ENCODE measurements around the gene SUSD4. TPM values are rescaled to one million over a fixed set of nuclear protein-coding genes. Genes with fewer than 3 reads are reported as not detected.

The SUSD4 gene
- polyA plus RNA-seq, 3 donors: 14.8 to 19.4 (median 16.6) TPM

DNA sequence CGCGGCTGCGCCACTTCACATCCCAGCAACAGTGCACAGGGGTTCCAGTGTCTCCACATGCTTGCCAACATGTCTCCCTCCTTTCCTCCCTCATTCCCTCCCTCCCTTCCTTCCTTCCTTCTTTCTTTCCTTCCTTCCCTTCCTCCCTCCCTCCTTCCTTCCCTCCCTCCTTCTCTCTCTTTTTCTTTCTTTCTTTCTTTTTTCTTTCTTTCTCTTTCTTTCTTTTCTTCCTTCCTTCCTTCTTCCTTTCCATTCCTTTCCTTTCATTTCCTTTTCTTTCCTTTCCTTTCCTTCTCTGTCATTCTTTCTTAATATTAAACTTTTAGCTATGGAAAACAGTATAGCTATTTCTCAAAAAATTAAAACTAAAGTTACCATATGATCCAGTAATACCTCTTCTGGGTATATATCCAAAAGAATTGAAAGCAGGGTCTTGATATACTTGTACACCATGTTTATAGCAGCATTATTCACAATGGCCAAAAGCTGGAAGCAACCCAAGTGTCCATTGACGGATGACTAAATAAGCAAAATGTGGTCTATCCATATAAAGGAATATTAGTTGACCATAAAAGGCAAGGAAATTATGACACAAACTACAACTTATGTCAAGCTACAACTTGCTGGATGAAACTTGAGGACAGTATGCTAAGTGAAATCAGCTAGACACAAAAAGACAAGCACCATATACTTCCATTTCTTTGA is 165.9 kb downstream of the SUSD4 start:
- DNase-seq (ENCODE audit: low read depth in 3 of 3, low spot score in 2 of 3): no peak

DNA sequence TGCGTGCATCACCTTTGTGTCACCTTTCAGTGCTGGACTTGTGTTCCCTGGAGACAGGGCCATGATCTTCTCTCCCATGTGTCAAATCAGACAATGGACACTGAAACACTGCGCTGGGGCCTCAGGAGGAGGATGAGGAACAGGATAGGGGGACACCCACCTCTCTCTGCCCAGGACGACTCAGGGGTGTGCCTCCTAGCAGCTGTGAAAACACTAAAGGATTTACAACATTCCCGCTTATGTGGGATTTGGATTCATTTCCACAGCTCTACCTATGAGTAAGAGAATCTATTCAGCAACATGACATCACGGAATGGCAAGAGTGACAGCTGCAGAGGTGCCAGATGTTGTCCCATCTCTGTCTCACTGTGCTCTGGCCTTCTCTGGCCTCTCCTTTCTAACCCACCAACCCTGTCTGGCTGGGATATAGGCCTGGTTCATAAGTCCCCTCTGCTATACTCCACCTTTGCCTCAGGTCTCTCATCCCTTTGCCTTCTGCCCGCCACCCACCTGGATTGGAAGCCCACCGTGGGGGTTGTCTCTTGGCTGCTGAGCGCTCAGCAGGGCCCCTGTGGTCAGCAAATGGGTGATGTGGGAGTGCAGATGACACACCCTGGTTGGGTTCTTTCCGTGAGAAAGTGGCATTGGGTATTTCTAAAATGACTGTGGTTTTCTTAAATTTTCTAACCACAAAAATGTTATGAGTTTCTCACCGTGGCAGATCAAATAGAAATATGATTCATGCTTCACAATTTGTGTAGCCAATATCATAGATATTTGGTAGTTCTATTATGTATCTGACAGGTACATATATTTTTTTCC is 173.9 kb downstream of the SUSD4 start:
- DNase-seq (ENCODE audit: low read depth in 3 of 3, low spot score in 2 of 3): no peak

DNA sequence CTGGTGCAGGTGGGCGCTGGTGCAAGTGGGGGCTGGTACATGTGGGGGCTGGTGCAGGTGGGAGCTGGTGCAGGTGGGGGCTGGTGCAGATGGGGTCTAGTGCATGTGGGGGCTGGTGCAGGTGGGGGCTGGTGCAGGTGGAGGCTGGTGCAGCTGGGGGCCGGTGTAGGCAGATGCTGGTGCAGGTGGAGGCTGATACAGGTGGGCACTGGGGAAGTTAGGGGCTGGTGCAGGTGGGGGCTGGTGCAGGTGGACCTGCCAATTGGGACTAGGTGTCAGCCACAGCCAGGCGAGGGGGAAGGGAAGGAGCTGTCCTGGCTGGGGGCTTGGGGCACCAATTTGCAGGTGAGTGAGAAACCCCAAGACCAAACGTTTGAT is 174.5 kb downstream of the SUSD4 start:
- DNase-seq (ENCODE audit: low read depth in 3 of 3, low spot score in 2 of 3): no peak

DNA sequence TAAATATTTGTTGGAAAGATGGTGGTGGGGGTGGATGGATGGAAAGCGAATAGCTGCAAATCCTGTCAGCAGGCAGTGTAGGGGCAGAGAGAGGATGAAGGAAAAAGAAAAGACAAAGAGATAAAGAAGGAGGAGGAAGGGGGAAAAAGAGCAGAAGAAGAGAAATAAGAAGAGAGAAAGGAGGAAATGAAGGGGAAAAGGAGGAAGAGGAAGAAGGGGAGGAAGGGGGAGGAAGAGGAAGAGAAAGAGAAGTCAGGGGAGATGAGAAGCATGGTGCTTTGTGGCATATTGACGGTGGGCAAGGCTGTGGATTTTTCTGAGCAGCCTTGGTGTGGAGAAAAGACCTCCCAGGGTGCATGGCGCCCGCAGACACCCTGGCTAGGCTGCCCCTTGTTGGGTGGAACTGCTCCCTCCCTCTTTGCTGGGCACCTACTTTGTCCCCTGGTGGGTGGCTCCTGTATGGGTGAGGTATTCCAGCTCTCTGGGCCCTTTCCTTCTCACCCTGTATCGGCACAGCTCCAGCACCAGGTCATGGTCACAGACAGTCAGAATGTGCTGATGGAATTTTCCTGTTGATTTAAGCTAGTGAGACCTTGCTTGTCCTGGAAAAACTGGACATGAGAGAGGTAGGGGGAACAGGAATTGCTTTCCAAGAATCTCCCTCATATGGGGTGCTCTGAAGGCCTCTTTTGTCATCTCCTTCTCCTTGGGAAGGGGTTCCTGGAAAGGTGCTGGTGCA is 175.2 kb downstream of the SUSD4 start:
- no peak for DNase-seq (ENCODE audit: low read depth in 3 of 3, low spot score in 2 of 3)

DNA sequence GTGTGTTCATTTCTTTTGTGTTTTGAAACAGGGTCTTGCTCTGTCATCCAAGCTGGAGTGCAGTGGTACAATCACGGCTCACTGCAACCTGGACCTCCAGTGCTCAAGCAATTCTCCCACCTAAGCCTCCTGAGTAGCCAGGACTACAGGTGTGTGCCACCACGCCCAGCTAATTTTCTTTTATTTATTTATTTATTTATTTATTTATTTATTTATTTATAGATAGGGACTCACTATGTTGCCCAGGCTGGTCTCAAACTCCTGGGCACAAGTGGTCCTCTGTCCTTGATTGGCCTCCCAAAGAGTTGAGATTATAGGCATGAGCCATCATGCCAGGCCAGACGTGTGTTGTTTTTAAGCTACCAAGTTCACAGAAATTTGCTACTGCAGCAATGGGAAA is 177.2 kb downstream of the SUSD4 start:
- DNase-seq (ENCODE audit: low read depth in 3 of 3, low spot score in 2 of 3): no peak

DNA sequence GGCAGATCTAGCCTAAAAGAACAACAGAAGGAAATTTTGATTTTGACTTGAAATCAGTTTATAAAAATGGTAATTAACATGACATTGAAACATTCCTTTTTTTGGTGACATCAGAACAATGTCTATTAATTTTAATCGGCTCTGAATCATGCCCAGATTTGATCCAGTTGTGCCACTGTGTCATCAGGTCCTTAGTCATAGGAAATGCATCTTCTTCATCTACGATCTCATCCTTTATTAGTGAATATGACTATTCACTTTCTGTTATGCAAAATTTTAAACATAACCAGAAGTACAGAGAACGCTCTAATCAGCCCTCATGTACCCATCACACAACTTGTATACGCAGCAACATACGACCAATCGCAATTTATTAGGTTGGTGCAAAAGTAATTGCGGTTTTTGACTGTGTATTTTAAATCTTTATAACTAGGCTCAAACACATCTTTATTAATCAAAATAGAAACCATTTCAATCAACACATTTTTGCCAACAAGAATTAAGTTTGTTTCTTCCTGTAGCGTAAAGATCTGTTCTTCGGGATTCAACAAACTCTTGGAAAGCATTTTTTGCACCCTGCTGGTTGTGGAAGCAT is 180.6 kb downstream of the SUSD4 start:
- DNase-seq (ENCODE audit: low read depth in 3 of 3, low spot score in 2 of 3): no peak

DNA sequence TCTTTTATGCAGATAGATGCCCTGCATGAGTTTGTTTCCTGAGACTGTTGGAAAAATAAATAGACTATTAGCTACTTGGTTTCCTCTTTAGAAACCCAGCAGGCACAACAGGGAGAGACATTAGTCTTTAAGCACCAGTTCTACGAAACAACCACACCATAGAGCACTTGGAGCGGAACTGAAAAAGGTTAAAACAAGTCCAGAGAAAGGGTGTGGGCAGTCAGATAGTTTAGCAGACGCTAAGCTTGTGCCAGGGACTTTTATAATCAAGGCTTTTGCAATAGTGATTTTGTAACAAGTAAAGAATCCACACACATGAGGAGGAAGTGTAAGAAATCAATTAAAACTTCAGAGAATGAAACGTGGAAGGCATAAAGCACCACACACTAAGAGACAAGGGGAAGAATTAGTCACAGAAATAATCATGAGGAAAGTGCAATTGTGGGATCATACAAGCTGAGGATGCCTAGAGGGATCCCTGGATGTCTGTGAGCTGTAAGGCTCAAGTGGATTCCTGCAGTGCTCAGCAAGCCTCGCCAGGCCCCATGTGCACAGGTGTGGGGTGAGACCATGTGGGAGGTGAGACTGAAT is 183.2 kb downstream of the SUSD4 start:
- DNase-seq (ENCODE audit: low read depth in 3 of 3, low spot score in 2 of 3): no peak

- no peak for DNase-seq (ENCODE audit: low read depth in 3 of 3, low spot score in 2 of 3)
Measured at GRCh38 chr1:223179786-223180185, 184.2 kb downstream of the SUSD4 start.

DNA sequence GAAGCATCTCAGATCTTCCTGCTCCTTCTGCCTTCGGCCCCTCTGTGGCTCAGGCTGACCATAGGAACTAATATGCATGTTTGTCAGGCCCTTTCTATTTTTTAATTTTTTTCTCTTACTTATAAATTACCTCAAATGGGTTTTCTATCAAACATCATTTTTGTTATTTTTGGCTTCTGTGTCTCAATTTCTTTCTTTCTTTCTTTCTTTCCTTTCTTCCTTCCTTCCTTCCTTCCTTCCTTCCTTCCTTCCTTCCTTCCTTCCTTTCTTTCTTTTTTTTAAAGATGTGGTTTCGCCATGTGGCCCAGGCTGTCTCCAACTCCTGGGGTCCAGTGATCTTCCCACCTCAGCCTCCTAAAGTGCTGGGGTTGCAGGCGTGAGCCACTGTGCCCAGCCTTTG is 184.7 kb downstream of the SUSD4 start:
- DNase-seq (ENCODE audit: low read depth in 3 of 3, low spot score in 2 of 3): no peak

- no peak for DNase-seq (ENCODE audit: low read depth in 3 of 3, low spot score in 2 of 3)
Measured at GRCh38 chr1:223177681-223178080, 186.3 kb downstream of the SUSD4 start.

- no peak for DNase-seq (ENCODE audit: low read depth in 3 of 3, low spot score in 2 of 3)
Measured at GRCh38 chr1:223176437-223176836, 187.5 kb downstream of the SUSD4 start.

DNA sequence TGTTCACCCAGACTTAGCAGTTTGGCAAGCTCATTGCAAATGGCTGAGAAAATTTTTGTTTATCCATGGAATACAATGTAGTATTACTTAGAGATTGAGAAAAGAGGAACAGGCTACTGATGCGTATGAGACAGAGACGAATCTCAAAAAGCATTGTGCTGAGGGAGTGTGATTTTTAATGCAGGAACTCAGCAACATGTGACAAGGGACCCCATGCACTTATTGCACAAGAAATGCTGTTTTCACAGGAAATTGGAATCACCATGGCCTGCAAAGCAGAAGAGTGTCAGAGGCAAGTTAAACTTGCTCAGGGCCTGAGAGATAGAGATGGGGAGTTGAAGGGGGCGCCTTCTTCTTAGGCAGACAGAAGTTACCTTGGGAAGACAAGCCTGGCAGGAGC is 188.3 kb downstream of the SUSD4 start:
- no peak for DNase-seq (ENCODE audit: low read depth in 3 of 3, low spot score in 2 of 3)

DNA sequence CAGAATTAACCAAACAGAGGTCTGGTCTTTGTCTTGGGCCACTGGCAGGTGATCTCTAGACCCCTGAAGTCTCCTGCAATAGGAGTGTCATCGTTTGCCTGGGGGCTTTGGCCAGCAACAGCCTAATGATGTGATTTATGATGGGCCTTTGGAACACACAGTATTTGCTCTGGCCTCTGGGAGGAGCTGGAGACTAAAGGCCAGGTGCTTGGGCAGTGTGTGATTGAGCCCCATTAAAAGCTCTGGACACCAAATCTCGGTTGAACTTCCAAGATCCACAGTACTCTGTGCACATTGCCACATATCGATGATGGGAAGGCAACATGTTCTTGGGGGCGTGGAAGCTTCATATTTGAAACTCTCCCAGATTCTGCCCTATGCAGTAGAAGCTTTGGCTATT is 188.9 kb downstream of the SUSD4 start:
- DNase-seq (ENCODE audit: low read depth in 3 of 3, low spot score in 2 of 3): no peak

Other genes starting within 250 kb of the SUSD4 start
- 1 to 10 TPM; 5.3 to 6.4 (median 5.8) TPM for gene TLR5, start 220.9 kb downstream of the SUSD4 start, polyA plus RNA-seq (ENCODE audit: insufficient read length in 3 of 3)
- under 1 TPM; 0.06 to 0.10 (median 0.07) TPM for gene CCDC185, start 29.2 kb upstream of the SUSD4 start, polyA plus RNA-seq (ENCODE audit: insufficient read length in 3 of 3)

All from right renal cortex interstitium (tissue), 3 donors.